Measurements from ENCODE around the gene SLC25A38.

The SLC25A38 gene

DNA sequence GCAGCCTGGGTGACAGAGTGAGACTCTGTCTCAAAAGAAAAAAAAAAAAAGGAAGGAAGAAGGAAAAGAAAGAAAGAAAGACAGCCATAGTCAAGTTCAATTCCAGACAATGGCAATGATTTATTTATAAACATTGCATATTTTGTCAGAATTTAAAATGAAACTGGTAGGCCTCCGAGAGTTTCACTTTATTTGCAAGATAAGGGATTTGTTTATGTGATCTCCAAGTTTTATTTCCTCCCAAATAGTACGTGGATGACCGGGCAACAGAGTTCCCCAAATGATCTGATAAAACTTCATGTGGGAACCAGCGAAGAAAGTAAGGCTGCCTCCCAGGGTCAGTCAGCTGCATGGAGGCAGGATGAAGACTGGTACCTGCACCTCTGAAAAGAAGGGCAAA, 55.7 kb downstream of the SLC25A38 start:
- FAIRE-seq = no peak

DNA sequence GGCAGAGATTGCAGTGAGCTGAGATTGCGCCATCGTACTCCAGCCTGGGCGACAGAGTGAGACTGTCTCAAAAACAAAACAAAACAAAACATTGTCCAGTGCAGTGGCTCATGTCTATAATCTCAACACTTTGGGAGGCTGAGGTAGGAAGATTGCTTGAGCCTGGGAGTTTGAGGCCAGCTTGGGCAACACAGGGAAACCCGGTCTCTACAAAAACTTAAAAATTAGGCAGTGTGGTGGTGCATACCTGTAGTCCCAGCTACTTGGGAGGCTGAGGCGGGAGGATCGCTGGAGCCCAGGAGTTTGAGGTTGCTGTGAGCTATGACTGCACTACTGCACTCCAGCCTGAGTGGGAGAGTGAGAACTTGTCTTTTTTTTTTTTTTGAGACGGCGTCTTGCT, 57.1 kb downstream of the SLC25A38 start:
- no peak for FAIRE-seq

DNA sequence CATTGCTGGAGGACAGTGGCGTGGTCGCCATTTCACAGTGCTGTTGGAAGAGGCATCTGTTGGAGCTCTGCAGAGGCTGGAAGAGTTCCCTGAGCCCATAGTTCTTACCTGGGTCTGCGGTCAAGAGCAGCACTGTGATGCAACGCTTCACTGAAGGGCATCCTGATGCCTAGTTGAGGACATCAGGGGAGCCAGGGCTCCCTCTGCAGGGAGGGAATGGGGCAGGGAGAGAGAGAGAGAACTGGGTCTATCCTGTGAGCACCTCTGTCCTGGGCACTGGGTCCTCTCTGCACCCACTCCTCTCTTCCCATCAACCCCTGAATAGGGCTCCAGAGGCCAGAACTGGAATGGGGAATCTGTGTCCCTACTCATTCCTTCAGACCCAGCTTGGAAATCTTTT, 60.4 kb downstream of the SLC25A38 start:
- no peak for FAIRE-seq

DNA sequence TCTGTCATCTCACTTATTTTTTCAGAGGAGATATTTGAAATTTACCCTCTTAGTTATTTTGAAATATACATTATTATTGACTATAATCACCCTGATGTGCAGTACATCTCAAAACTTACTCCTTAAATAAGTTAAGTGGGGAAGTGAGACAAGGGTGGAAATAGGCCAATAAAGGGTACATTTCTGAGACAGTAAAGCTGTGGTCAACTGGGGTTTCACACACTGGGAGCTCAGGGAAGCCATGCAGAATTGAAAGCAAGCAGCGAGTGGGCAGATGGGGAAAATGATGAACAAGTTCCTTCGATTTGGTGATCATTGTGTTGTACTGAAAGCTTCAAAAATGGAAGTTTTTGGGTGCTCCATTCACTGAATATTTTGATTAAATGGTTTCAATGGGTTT, 62.8 kb downstream of the SLC25A38 start:
- FAIRE-seq = no peak

DNA sequence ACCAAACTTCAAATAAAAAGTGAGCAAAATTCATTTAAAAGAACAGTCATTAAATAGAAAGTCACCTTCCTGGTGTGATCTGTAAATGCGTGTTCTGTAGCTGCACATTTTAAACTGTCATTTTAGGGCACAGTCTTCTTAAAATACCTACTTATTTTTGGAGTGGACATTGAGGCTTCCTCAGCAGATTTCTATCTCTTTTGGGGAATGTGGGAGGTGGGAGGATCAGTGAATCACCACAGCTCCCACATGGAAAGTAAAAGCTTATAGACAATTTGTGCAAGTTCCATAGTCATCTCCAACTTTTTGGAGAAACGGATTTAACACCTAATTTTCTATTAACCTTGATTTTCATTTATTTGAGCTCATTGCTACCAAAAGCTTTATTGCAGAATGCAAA, 63.3 kb downstream of the SLC25A38 start:
- FAIRE-seq = no peak
